HepG2 (cell line): Measurements from ENCODE around the gene LGALS7B. TPM values are rescaled to one million over a fixed set of nuclear protein-coding genes. Genes with fewer than 3 reads are reported as not detected.

Experiments used
- GZF1 ChIP-seq: sonication (generic); formaldehyde crosslinking; IDR thresholded peaks from 2 replicates; pipeline ENCODE4 v1.5.1; 2020; ENCODE audit warnings: mild to moderate bottlenecking, missing genetic modification reagents
- NCOA2 ChIP-seq: sonication (generic); formaldehyde crosslinking; IDR thresholded peaks from 2 replicates; pipeline ENCODE4 v1.8.0; 2022; ENCODE audit warnings: inconsistent platforms
- RBAK ChIP-seq: sonication (generic); formaldehyde crosslinking; IDR thresholded peaks from 2 replicates; pipeline ENCODE4 v1.5.1; 2020; ENCODE audit warnings: mild to moderate bottlenecking, missing genetic modification reagents
- SAP130 ChIP-seq: IDR thresholded peaks from 2 replicates; pipeline ENCODE4 v1.6.1; 2016; ENCODE audit warnings: low read depth
- ZBTB7B ChIP-seq: sonication (generic); formaldehyde crosslinking; IDR thresholded peaks from 2 replicates; pipeline ENCODE4 v1.4.0; 2020; ENCODE audit warnings: missing genetic modification reagents
- ZFP37 ChIP-seq: sonication (generic); formaldehyde crosslinking; IDR thresholded peaks from 2 replicates; pipeline ENCODE4 v1.4.0; 2020; ENCODE audit warnings: missing genetic modification reagents, borderline replicate concordance
- ZHX1 ChIP-seq: sonication (generic); formaldehyde crosslinking; IDR thresholded peaks from 2 replicates; pipeline ENCODE4 v1.8.1; 2022; ENCODE audit warnings: low read depth, mild to moderate bottlenecking, missing genetic modification reagents
- ZNF577 ChIP-seq: sonication (generic); formaldehyde crosslinking; IDR thresholded peaks from 2 replicates; pipeline ENCODE4 v1.4.0; 2020; ENCODE audit warnings: mild to moderate bottlenecking, low read depth, missing genetic modification reagents, borderline replicate concordance
- ZNF678 ChIP-seq: sonication (generic); formaldehyde crosslinking; IDR thresholded peaks from 2 replicates; pipeline ENCODE4 v1.4.0; 2020; ENCODE audit warnings: mild to moderate bottlenecking, missing genetic modification reagents
- ZNF781 ChIP-seq: sonication (generic); formaldehyde crosslinking; IDR thresholded peaks from 2 replicates; pipeline ENCODE4 v1.5.1; 2020; ENCODE audit warnings: borderline replicate concordance, mild to moderate bottlenecking, missing genetic modification reagents; ENCODE audit errors: not compliant biosample characterization
- polyA plus RNA-seq, 8 experiments: library from polyadenylated mRNA; depleted of rRNA in 3 of 8; stranded (reverse) in 7 of 8; unstranded in 1 of 8; fragments of >200 nt; fragmentation: Illumina TruSeq in 4 of 8; extraction: Trizol in 4 of 8; gene quantifications; 2 replicates each; pipeline versions ENCODE4 v1.2.1 to v1.2.3, GENCODE V29; 2011 to 2016; ENCODE audit warnings: low read depth in 4 of 8, missing spikeins in 1 of 8, mixed read lengths in 1 of 8; ENCODE audit not compliant: insufficient read depth in 1 of 8
- total RNA-seq, 5 experiments: library from RNA; depleted of rRNA; stranded (reverse); fragments of >200 nt; fragmentation: Illumina TruSeq; extraction: Trizol; gene quantifications; 2 replicates each; pipeline ENCODE4 v1.2.3, GENCODE V29; 2016; ENCODE audit warnings: low read depth in 1 of 5
- TF ChIP-seq, protein P1 (sequence below): sonication (generic); formaldehyde crosslinking; IDR thresholded peaks from 2 replicates; pipeline ENCODE4 v1.4.0; 2020; ENCODE audit warnings: mild to moderate bottlenecking, missing genetic modification reagents
- TF ChIP-seq, protein P2 (sequence below): sonication (generic); formaldehyde crosslinking; IDR thresholded peaks from 2 replicates; pipeline ENCODE4 v1.5.0; 2020; ENCODE audit warnings: missing genetic modification reagents
- TF ChIP-seq, protein P3 (sequence below): IDR thresholded peaks from 2 replicates; pipeline ENCODE4 v1.6.1; 2016; ENCODE audit warnings: mild to moderate bottlenecking
- TF ChIP-seq, protein P4 (sequence below), 2 experiments: IDR thresholded peaks; 2 replicates each; pipeline ENCODE4 v1.6.1; 2011 to 2012; ENCODE audit warnings: low read length in 2 of 2, borderline replicate concordance in 1 of 2, low read depth in 1 of 2, mild to moderate bottlenecking in 1 of 2, moderate library complexity in 1 of 2
- TF ChIP-seq, protein P5 (sequence below): sonication (generic); formaldehyde crosslinking; IDR thresholded peaks from 2 replicates; pipeline ENCODE4 v1.5.0; 2020; ENCODE audit warnings: missing genetic modification reagents

Gene LGALS7B
- total and polyA plus RNA-seq, 2 of the 13 experiments (the other 11 are each of a cell fraction or from before 2014, with no cell fraction given) = 1.7 to 2.1 TPM

DNA sequence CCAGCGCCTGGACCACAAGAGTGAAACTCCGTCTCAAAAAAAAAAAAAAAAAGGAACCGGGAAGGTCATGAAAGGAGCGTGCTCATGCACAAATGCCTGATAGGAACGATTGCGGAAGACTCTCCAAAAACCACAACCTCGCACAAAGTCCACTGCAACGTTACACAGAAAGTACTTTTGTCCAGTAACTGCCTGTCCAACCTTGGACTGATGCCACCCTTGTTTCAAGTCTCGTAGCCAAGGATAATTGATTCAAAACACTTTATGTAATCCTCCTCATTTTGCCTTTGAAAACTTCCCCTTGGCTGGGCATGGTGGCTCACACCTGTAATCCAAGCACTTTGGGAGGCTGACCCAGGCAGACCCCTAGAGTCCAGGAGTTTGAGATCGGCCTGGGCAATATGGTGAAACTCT is 29.4 kb upstream of the LGALS7B start (continued):
- TF ChIP-seq, protein P1, sequence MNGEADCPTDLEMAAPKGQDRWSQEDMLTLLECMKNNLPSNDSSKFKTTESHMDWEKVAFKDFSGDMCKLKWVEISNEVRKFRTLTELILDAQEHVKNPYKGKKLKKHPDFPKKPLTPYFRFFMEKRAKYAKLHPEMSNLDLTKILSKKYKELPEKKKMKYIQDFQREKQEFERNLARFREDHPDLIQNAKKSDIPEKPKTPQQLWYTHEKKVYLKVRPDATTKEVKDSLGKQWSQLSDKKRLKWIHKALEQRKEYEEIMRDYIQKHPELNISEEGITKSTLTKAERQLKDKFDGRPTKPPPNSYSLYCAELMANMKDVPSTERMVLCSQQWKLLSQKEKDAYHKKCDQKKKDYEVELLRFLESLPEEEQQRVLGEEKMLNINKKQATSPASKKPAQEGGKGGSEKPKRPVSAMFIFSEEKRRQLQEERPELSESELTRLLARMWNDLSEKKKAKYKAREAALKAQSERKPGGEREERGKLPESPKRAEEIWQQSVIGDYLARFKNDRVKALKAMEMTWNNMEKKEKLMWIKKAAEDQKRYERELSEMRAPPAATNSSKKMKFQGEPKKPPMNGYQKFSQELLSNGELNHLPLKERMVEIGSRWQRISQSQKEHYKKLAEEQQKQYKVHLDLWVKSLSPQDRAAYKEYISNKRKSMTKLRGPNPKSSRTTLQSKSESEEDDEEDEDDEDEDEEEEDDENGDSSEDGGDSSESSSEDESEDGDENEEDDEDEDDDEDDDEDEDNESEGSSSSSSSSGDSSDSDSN (CRISPR knock-in tag) = no peak
- TF ChIP-seq GZF1 (no peak), ZNF577 (no peak), ZFP37 (CRISPR knock-in tag) (peak; percentile 30; the same call in 1 of the 2 replicates), SAP130 (CRISPR knock-in tag) (peak; percentile 85), ZHX1 (CRISPR knock-in tag) (no peak; the same call in 1 of the 2 replicates), RBAK (CRISPR knock-in tag) (no peak), NCOA2 (CRISPR knock-in tag) (peak; percentile 95), ZNF781 (CRISPR knock-in tag) (no peak), ZBTB7B (CRISPR knock-in tag) (peak; percentile 69; the same call in 1 of the 2 replicates), ZNF678 (CRISPR knock-in tag) (no peak)
- TF ChIP-seq, protein P2, sequence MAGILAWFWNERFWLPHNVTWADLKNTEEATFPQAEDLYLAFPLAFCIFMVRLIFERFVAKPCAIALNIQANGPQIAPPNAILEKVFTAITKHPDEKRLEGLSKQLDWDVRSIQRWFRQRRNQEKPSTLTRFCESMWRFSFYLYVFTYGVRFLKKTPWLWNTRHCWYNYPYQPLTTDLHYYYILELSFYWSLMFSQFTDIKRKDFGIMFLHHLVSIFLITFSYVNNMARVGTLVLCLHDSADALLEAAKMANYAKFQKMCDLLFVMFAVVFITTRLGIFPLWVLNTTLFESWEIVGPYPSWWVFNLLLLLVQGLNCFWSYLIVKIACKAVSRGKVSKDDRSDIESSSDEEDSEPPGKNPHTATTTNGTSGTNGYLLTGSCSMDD = no peak
- TF ChIP-seq, protein P3, sequence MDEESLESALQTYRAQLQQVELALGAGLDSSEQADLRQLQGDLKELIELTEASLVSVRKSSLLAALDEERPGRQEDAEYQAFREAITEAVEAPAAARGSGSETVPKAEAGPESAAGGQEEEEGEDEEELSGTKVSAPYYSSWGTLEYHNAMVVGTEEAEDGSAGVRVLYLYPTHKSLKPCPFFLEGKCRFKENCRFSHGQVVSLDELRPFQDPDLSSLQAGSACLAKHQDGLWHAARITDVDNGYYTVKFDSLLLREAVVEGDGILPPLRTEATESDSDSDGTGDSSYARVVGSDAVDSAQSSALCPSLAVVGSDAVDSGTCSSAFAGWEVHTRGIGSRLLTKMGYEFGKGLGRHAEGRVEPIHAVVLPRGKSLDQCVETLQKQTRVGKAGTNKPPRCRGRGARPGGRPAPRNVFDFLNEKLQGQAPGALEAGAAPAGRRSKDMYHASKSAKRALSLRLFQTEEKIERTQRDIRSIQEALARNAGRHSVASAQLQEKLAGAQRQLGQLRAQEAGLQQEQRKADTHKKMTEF (CRISPR knock-in tag) = peak; percentile 84
- TF ChIP-seq, protein P4, sequence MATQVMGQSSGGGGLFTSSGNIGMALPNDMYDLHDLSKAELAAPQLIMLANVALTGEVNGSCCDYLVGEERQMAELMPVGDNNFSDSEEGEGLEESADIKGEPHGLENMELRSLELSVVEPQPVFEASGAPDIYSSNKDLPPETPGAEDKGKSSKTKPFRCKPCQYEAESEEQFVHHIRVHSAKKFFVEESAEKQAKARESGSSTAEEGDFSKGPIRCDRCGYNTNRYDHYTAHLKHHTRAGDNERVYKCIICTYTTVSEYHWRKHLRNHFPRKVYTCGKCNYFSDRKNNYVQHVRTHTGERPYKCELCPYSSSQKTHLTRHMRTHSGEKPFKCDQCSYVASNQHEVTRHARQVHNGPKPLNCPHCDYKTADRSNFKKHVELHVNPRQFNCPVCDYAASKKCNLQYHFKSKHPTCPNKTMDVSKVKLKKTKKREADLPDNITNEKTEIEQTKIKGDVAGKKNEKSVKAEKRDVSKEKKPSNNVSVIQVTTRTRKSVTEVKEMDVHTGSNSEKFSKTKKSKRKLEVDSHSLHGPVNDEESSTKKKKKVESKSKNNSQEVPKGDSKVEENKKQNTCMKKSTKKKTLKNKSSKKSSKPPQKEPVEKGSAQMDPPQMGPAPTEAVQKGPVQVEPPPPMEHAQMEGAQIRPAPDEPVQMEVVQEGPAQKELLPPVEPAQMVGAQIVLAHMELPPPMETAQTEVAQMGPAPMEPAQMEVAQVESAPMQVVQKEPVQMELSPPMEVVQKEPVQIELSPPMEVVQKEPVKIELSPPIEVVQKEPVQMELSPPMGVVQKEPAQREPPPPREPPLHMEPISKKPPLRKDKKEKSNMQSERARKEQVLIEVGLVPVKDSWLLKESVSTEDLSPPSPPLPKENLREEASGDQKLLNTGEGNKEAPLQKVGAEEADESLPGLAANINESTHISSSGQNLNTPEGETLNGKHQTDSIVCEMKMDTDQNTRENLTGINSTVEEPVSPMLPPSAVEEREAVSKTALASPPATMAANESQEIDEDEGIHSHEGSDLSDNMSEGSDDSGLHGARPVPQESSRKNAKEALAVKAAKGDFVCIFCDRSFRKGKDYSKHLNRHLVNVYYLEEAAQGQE (IDR thresholded peaks at IDR 0.05; ENCODE audit: borderline replicate concordance in 1 of 2, low read depth in 1 of 2, low read length in 2 of 2) = peak in 1 of 2 experiments; percentile 63; a peak in 1 of 4 replicates
- TF ChIP-seq, protein P5, sequence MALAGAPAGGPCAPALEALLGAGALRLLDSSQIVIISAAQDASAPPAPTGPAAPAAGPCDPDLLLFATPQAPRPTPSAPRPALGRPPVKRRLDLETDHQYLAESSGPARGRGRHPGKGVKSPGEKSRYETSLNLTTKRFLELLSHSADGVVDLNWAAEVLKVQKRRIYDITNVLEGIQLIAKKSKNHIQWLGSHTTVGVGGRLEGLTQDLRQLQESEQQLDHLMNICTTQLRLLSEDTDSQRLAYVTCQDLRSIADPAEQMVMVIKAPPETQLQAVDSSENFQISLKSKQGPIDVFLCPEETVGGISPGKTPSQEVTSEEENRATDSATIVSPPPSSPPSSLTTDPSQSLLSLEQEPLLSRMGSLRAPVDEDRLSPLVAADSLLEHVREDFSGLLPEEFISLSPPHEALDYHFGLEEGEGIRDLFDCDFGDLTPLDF = no peak
